ENCODE data around the gene PSMA7.

The PSMA7 gene

DNA sequence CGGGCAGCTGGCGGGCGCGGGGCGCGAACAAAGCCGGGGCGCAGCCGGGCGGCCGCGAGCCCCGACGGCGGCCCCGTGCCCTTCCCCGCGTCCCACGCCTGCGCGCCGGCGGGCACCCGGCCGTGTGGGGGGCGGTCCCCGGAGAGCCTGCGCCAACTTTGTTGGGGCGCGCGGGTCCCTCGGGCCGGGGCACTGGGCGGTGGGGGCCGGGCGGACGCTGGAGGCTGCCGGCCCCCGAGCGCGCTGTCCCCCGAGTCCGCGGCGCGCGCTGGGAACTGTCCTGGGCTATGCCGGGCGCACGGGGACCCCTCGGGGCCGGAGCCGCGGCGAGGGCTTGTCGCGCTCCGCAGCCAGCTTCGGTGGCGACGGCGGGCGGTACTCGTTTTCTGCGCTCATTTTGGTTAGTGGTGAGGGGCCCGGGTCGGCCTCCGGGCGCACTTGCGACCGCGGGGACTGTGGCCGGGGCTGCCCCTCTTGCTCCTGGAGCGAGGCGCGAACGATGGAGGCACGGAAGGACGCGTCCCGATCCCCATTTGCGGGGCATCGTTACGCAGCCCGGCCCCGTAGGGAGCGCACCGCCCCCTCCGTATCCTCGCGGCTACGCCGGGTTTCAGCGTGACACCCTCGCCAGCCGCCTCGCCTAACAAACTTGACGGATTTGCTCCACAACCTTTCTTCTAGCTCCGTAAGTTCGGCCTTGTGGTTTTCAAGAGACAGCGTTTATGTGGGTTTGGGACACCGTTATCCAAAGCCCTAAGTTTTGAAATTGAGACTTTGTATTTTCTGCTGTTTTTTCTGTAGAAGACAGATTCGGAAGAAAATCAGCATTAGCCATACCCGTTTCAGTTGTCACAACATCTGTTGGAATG is 997 bp upstream of the PSMA7 start:
- peak; percentile 71 to 73 for DNase-seq (ENCODE audit: low read depth in 2 of 2)
- peak overlapping the region; percentile 68 to 81 for H3K4me3 ChIP-seq (replicated peaks in 1 of 2; ENCODE audit: low read depth in 2 of 2, low read length in 2 of 2)
- no peak for TF ChIP-seq CTCF (IDR thresholded peaks at IDR 0.05; ENCODE audit: low read depth, low read length)

DNA sequence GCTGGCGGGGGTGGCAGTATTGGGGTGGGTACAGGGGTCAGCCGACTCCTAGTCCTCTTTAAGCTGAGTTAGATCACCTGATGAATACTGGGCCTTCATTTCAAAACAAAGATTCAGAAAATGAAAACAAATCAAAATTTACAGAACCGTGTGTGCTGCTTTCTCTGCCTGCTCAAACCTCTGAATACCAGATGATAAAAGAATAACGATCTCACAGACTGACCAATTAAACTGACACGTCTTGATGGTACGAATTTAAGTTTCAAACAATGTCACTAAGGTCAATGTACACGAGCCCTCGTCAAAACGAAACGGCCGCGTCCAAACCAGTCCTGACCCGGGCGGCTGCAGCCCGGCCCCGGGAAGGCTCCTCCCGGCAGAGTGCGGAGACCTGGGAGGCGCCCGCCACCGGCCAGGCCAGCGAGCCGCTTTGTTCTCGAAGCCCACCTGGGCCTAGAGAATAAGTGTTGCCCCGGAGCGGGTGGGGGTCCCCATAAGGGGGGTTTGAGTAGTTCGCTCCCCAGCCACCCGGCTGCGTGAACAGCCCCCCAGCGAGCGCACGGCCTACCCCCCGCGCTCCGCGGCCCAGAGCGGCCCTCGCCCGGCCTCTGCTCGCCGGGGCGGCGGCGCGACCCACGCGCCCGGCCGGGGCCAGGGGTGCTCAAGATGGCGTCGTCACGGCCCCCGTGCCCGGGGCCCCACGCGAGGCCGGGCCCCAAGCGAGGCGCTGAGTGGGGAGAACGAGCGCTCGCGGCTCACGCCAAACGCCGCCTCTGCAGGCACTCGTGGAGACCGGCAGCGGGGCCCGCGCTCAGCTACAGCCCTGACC is 728 bp downstream of the PSMA7 start:
- peak overlapping the region; percentile 59 to 81 for H3K4me3 ChIP-seq (replicated peaks in 1 of 2; ENCODE audit: low read depth in 2 of 2, low read length in 2 of 2)
- TF ChIP-seq CTCF (IDR thresholded peaks at IDR 0.05; ENCODE audit: low read depth, low read length): no peak
- DNase-seq (ENCODE audit: low read depth in 2 of 2): peak in 1 of 2 donors; percentile 21

DNA sequence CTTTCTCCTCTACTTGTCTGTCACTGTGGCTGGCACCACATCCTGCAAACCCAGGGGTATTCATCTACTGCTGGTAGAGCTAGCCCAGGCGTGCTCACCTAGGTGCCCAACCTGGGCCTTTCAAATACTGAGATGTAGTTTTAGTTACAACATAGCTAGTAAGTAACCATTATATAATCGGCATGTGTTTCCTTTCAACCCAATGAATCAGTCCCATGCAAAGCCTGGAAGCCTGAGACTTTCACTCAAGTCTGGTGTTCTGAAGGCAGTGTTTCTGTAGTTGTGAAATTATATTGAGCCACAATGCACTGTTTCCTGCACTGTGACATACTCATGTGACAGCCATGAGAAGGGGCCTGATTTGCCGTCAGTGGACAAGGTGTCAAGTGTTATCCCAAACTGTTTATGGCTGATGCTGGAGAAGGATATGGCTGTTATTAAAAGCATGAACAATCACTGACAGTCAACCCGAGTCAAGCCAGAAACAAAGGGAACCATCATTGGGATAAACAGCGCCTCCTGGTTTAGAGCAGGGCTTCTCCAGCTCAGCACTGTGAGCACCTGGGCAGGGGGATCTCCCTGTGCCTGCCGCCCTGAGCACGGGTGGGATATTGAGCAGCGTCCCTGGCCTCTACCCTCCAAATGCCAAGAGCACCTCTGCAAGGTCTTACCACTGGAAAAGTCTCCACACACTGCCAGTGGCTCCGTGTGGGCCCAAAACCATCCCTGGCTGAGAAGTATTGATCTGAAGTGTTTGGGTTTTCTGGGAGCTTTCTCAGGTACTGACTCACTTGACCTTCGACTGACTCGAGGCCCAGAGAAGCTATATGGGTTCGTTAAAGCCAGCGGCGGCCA is 1.6 kb downstream of the PSMA7 start:
- DNase-seq (ENCODE audit: low read depth in 2 of 2): peak; percentile 29 to 60
- H3K4me3 ChIP-seq (replicated peaks in 1 of 2; ENCODE audit: low read depth in 2 of 2, low read length in 2 of 2): peak overlapping the region; percentile 59 to 81
- peak; percentile 39 for TF ChIP-seq CTCF (IDR thresholded peaks at IDR 0.05; ENCODE audit: low read depth, low read length)

DNA sequence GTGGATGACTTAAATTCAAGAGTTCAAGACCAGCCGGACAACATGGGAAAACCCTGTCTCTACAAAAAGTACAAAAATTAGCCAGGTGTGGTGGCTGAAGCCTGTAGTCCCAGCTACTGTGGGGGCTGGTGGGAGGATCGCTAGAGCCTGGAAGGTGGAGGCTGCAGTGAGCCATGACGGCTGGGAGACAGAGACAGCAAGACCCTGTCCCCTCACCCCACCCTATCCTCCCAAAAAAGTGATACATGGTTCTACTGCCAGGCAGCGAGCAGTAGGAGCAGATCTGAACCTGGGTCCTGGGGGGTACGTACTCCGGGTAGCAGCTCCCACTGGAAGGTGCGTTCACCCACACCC is 2.2 kb downstream of the PSMA7 start:
- DNase-seq (ENCODE audit: low read depth in 2 of 2): no peak
- peak overlapping the region in 1 of 2 donors; percentile 81 for H3K4me3 ChIP-seq (replicated peaks in 1 of 2; ENCODE audit: low read depth in 2 of 2, low read length in 2 of 2)
- no peak for TF ChIP-seq CTCF (IDR thresholded peaks at IDR 0.05; ENCODE audit: low read depth, low read length)

- no peak for TF ChIP-seq CTCF (IDR thresholded peaks at IDR 0.05; ENCODE audit: low read depth, low read length)
- H3K4me3 ChIP-seq (replicated peaks in 1 of 2; ENCODE audit: low read depth in 2 of 2, low read length in 2 of 2): no peak overlapping the region
- no peak for DNase-seq (ENCODE audit: low read depth in 2 of 2)
These were observed 3.6 kb downstream of the PSMA7 start for GRCh38 chr20:62139636-62140035.

- H3K4me3 ChIP-seq (replicated peaks in 1 of 2; ENCODE audit: low read depth in 2 of 2, low read length in 2 of 2): no peak overlapping the region
- no peak for DNase-seq (ENCODE audit: low read depth in 2 of 2)
- TF ChIP-seq CTCF (IDR thresholded peaks at IDR 0.05; ENCODE audit: low read depth, low read length): no peak
These were observed 4.3 kb downstream of the PSMA7 start for GRCh38 chr20:62138912-62139311.

Data from cardiac fibroblast (primary cell).